ENCODE results near the gene DOK6.

Gene DOK6

GRCh38 chr18:69747388-69747787 is 346.7 kb downstream of the DOK6 start:
- DNase-seq = no peak

- DNase-seq = no peak
These were observed 352.2 kb downstream of the DOK6 start for GRCh38 chr18:69752737-69753380.

DNA sequence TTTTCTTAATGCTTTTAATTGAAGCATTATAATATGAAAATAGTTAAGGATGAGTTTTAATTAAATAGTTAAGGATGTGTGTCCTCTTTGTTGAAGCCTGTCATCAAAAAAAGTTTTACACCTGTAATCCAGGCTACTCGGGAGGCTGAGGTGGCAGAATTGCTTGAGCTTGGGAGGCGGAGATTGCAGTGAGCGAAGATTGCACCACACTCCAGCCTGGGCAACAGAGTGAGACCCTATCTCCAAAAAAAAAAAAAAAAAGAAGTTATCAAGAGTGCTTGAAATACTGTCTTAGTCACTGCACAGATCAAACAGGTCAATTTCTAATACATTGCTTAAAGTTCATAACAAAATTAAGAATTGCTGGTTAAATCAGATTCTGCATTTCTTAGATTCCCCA is 353.4 kb downstream of the DOK6 start:
- DNase-seq = no peak

DNA sequence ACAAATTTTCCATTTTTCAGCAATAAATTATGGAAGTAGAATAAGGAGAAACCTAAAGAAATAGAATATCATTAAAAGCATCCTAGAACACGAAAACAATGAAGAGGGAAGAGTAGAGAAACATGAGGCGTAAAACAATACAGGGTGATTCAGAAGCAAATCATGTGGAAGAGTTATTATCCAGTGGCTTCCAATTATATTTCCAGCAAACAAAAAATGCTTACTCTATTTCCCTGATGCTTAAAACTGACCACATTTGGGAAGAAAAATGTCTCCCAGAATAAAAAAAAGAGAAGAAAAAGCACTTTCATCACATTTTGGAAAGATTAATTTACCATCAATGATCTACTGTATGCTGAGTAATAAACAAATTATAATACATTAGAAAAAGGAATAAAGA is 354.4 kb downstream of the DOK6 start:
- no peak for DNase-seq

DNA sequence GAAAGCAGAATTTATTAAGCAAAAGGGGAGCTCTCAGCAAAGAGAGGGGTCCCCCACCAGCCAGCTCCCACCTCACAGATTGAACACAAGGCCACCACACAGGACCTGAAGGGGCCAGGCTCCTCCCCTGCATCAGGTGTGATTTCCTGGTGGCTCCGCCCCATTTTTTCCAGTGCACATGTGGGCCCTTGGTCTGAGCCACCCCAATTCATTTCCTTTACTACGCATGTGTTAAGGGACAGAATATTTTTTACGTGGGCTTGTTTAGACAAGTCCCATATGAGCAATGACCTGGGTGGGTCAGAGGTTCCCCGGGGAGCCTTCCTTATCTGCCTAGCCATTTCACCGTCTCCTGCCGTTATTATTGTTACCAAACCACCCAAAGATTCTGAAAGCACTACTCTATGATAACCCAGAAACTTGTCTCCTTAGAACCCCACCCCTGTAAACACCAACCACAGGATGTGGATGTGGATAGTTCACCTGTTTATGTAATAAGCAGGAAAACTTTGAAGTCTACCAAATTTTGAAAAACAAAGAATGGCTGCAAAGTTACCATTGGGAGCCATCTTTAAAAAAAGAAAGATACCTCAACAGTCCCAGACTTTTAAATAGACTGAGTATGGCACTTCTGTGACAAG is 355.3 kb downstream of the DOK6 start:
- no peak for DNase-seq

GRCh38 chr18:69757733-69758132 is 357.0 kb downstream of the DOK6 start:
- no peak for DNase-seq

DNA sequence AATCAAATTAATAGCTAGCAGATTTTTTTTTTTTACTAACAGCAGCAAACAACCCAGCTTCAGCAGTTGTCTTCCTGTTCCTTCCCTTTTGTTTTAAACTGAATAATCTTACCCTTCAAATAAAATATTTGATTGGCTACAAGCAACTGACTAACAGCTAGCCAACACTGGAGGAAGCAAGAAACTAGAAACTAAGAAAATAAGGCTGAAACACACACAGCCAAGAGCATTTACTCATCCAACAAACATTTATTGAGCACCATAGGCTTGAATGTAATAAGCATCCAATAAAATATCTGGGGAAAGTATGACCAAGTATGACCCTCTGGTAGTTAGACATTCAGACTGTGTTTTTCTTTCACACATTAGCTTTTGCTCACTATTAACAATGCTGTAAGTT is 357.8 kb downstream of the DOK6 start:
- DNase-seq = no peak

DNA sequence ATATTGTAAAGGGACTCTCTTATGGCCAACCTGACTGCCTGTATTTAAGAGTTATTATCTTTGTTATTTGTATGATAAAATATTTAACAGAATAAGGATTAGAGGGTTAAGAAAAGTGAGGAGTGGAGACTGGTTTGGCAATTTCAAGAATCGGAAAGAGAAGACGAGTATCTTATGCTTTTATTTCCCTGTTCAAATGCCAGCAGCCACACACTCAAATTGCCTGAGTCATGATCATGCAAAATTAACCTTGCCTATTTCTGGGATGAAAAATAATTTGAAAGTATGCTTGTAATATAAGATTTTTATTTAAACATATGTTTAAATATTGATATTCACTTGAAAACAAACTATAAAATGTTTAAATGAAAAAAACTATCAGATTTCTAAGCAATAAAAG is 358.4 kb downstream of the DOK6 start:
- no peak for DNase-seq

GRCh38 chr18:69763002-69763401 is 362.3 kb downstream of the DOK6 start:
- no peak for DNase-seq

GRCh38 chr18:69763821-69764220 is 363.1 kb downstream of the DOK6 start:
- DNase-seq = no peak

- DNase-seq = no peak
These were observed 369.6 kb downstream of the DOK6 start for GRCh38 chr18:69770238-69770637.

DNA sequence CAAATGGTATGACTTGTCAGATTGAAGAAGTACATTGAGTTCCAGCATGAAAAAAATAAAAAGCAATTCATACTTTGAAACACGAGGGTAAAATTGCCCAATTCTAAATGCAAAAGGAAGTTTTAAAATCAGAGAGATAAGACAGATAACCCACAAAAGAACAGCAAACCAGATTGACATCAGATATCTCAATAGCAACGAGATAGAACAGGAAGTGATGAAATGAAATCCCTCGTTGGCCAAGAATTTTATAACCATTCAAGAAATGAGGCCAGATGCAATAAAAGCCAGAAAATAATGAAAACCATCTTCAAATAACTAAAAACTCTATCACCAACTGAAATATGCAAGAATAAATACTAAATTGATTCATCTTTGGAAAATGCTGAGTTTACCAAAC is 374.1 kb downstream of the DOK6 start:
- no peak for DNase-seq

DNA sequence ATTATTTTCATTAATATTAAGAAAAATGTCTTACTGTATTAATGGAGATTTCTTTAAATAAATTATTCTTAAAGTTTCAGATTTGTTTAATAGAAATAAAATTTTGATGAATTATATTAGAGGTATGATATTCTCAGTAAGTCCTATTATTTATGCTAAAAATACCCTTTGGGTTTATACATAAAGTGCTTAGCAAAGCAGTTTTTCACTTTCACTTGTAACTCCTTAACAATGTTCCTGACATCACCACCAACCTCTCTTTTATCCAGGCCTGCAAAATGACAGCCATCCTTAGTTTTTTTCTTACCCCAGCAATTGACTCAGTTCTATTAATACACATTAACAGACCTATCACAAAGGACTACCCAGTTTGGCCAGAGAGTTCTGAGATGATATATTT is 376.6 kb downstream of the DOK6 start:
- no peak for DNase-seq

DNA sequence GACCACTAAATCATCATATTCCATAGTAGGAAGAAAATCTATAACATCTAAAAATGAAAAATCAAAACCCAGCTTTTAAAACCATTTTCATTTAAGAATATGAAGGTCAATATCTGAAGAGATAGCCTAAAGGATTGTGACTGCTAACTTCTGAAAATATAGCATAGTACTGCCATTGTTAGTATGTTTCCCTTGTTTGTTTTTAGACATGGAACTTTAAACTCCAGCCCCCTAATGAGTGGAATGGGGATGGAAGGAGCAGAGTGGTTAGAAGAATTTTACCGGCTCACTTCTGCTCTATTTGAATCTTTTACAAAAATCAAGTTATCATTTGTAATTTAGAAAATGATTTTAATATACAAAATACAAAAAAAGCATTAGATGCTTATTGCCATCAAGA is 378.0 kb downstream of the DOK6 start:
- DNase-seq = no peak

GRCh38 chr18:69780851-69781250 is 380.2 kb downstream of the DOK6 start:
- DNase-seq = no peak

DNA sequence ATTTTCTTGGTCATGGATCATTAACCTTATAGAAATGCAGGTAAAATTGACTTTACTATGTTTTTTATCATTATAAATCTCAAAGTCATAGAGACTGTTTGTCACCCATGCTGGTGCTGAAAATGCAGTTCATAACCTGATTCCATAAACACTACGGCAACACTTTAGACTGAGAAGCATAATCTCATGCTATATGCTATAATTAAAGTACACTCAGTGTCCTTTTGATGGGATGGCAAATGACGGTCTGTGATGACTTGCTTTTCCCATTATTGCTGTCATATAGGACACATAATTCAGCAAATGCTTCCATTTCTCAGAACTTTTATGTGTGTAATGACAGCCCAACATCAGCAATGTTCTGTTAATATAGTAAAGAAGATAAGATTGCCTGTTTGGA is 384.1 kb downstream of the DOK6 start:
- no peak for DNase-seq

- no peak for DNase-seq
These were observed 384.8 kb downstream of the DOK6 start for GRCh38 chr18:69785466-69785865.

GRCh38 chr18:69786427-69786826 is 385.7 kb downstream of the DOK6 start:
- no peak for DNase-seq

DNA sequence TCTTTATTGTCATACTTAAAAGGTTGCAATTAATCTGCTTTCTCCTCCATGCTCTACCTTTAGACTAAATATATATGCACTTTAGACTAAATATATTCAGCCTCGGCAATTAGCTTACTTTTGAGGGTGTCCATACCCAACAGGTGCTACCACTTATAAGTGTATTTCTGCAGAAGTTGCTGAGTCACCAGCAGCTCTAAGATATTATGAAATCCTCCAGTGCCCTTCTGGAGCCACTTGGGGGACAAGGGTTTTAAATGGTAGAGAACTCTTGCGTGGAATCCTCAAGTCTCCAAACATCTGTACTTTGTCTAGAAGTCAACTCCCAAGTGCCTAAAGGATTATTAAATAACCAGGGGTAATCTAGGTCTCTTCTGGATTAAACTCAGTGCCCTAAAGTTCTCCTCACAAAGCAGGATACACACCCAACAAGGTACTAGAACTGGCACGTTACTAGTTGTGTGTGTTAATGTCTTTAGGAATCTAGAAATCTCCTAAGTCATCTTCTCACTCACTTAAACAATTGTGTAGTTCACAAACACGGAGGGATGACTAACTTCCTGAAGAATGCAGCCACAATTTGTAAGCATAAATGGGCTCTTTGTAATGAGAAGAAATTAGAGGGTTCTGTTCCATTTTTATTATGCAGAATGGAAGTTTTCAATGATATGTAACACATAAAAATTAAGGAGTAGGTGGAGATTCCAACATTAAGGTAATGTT is 387.3 kb downstream of the DOK6 start:
- no peak for DNase-seq

GRCh38 chr18:69789794-69790193 is 389.1 kb downstream of the DOK6 start:
- DNase-seq = no peak

DNA sequence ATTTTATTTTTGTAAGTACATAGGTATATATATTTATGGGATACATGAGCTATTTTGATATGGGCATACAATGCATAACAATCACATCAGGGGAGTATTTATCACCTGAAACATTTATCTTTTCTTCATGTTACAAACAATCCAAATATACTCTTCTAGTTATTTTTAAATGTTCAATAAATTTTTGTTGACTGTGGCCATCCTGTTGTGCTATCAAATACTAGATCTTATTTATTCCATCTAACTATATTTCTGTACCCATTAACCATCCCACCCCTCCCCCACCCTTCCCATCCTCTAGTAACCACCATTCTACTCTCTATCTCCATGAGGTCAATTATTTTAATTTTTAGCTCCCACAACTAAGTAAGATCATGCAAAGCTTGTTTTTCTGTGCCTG is 390.0 kb downstream of the DOK6 start:
- DNase-seq = no peak

DNA sequence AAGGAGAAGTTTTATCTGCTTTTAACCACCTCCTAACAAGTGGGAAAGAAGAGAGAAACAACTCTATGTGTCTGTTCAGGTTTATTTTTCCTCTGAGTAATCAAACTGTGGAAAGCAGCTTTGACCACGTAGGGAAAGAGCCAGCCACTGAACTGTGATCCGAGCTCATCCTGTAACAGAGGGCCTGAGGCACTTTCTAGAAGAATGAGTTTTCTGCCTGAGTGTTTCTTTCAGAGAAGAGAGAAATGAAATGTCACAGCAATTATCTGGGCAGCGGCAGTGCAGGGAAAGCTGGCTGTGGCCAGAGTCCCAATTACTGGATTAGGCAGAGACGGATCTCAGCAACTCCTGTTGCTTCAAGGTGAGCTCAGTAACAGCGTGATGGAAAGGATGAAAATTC is 395.1 kb downstream of the DOK6 start:
- no peak for DNase-seq

- no peak for DNase-seq
These were observed 404.3 kb downstream of the DOK6 start for GRCh38 chr18:69804776-69805501.
